H1 (cell line): Measurements from ENCODE around the gene CLEC16A. TPM values are rescaled to one million over a fixed set of nuclear protein-coding genes. Genes with fewer than 3 reads are reported as not detected.

Experiments used
- CTCF ChIA-PET: fragments of 300-600 bp; sonication (Branson Sonifier 250); formaldehyde crosslinking; loops from one replicate; lab custom pipeline; 2021; ENCODE audit not compliant: partially characterized antibody; lab: Charles Lee
- POLR2A ChIA-PET: fragments of 300-600 bp; sonication (Branson Sonifier 250); formaldehyde crosslinking; loops from one replicate; lab custom pipeline; 2021; ENCODE audit warnings: inconsistent platforms; ENCODE audit not compliant: partially characterized antibody; lab: Charles Lee
- DNase-seq, 2 experiments: peaks; one replicate each; pipeline versions ENCODE4 v3.0.0 to v3.0.0-alpha.2; 2010 to 2022; ENCODE audit warnings: low spot score in 2 of 2, low read depth in 1 of 2, mixed read lengths in 1 of 2
- FAIRE-seq: peaks from 2 replicates; lab custom pipeline; 2011; peaks lifted over from hg19 to GRCh38; lab: Jason Lieb, UNC
- H2AFZ ChIP-seq: 2 replicates; pipeline ENCODE4 v1.8.1; 2012; ENCODE audit warnings: low read length, inconsistent platforms
- H2AK5ac ChIP-seq: 2 replicates; pipeline ENCODE4 v1.6.1; 2013; ENCODE audit warnings: low read depth, low read length
- H2BK120ac ChIP-seq: replicated peaks from 2 replicates; pipeline ENCODE3; 2013; ENCODE audit warnings: low read depth, low read length, inconsistent platforms
- H2BK12ac ChIP-seq: 2 replicates; pipeline ENCODE4 v1.6.1; 2013; ENCODE audit warnings: low read depth, low read length
- H2BK15ac ChIP-seq: 2 replicates; pipeline ENCODE4 v1.6.1; 2013; ENCODE audit warnings: low read length
- H2BK20ac ChIP-seq: 2 replicates; pipeline ENCODE4 v1.6.1; 2013; ENCODE audit warnings: low read length
- H2BK5ac ChIP-seq: 2 replicates; pipeline ENCODE4 v1.6.1; 2013; ENCODE audit warnings: low read depth, low read length
- H3K14ac ChIP-seq: 2 replicates; pipeline ENCODE4 v1.6.1; 2013; ENCODE audit warnings: inconsistent platforms; ENCODE audit not compliant: insufficient read length
- H3K18ac ChIP-seq: 2 replicates; pipeline ENCODE4 v1.6.1; 2013; ENCODE audit warnings: low read length; ENCODE audit errors: extremely low read depth
- H3K23ac ChIP-seq: 2 replicates; pipeline ENCODE4 v1.6.1; 2013; ENCODE audit warnings: inconsistent platforms; ENCODE audit not compliant: insufficient read length
- H3K23me2 ChIP-seq: 2 replicates; pipeline ENCODE4 v1.6.1; 2013; ENCODE audit warnings: low read depth, low read length
- H3K27ac ChIP-seq: 2 replicates; pipeline ENCODE4 v1.6.1; 2011; ENCODE audit warnings: low read depth, low read length, inconsistent platforms
- H3K27me3 ChIP-seq, 4 experiments: replicated peaks in 1 of 4; 1 replicate in 1 of 4; 2 replicates in 3 of 4; pipeline versions ENCODE4 v1.6.1 to v1.8.1; 2011 to 2013; ENCODE audit warnings: low read length in 3 of 4, mild to moderate bottlenecking in 3 of 4, inconsistent platforms in 2 of 4, mixed read lengths in 2 of 4, moderate library complexity in 1 of 4; ENCODE audit not compliant: control insufficient read depth in 3 of 4, insufficient read depth in 3 of 4; ENCODE audit errors: extremely low read depth in 1 of 4
- H3K36me3 ChIP-seq, 4 experiments: 2 replicates each; pipeline versions ENCODE4 v1.6.1 to v1.8.1; 2011 to 2013; ENCODE audit warnings: mild to moderate bottlenecking in 4 of 4, low read length in 3 of 4, moderate library complexity in 2 of 4, control low read depth in 1 of 4, inconsistent platforms in 1 of 4; ENCODE audit not compliant: insufficient read depth in 4 of 4, control insufficient read depth in 2 of 4
- H3K4ac ChIP-seq: replicated peaks from 2 replicates; pipeline ENCODE3; 2013; ENCODE audit warnings: low read length, low read depth, mixed read lengths, inconsistent platforms; ENCODE audit not compliant: insufficient read length
- H3K4me1 ChIP-seq, 4 experiments: replicated peaks in 1 of 4; 1 replicate in 1 of 4; 2 replicates in 3 of 4; pipeline versions ENCODE4 v1.6.1 to v1.8.1; 2011 to 2013; ENCODE audit warnings: low read length in 3 of 4, inconsistent platforms in 2 of 4, mixed read lengths in 1 of 4; ENCODE audit not compliant: insufficient read depth in 4 of 4, control insufficient read depth in 3 of 4
- H3K4me2 ChIP-seq, 2 experiments: 2 replicates each; pipeline versions ENCODE4 v1.6.1 to v1.8.1; 2011 to 2013; ENCODE audit warnings: low read depth in 2 of 2, low read length in 2 of 2, control low read depth in 1 of 2, inconsistent platforms in 1 of 2, mild to moderate bottlenecking in 1 of 2; ENCODE audit not compliant: insufficient read depth in 1 of 2
- H3K4me3 ChIP-seq, 4 experiments: fragments of 200-600, 300-600 bp in 1 of 4; sonication (generic), shearing (Covaris generic), sonication (Bioruptor Twin) in 1 of 4; 2 replicates each; pipeline versions ENCODE4 v1.5.1 to v1.8.1; 2011 to 2016; ENCODE audit warnings: low read length in 4 of 4, low read depth in 3 of 4, control low read depth in 2 of 4, inconsistent platforms in 2 of 4, mild to moderate bottlenecking in 2 of 4, mixed read lengths in 1 of 4, moderate library complexity in 1 of 4; ENCODE audit not compliant: insufficient read depth in 2 of 4; ENCODE audit errors: extremely low read depth in 1 of 4
- H3K56ac ChIP-seq: replicated peaks from 2 replicates; pipeline ENCODE3; 2013; ENCODE audit warnings: low read depth, mild to moderate bottlenecking, mixed read lengths, low read length, inconsistent platforms; ENCODE audit not compliant: insufficient read length
- H3K79me1 ChIP-seq: 2 replicates; pipeline ENCODE4 v1.6.1; 2013; ENCODE audit warnings: low read depth, low read length, control low read depth
- H3K79me2 ChIP-seq, 2 experiments: 2 replicates each; pipeline versions ENCODE4 v1.6.1 to v1.8.1; 2012 to 2013; ENCODE audit warnings: low read length in 2 of 2, mild to moderate bottlenecking in 2 of 2, inconsistent platforms in 1 of 2; ENCODE audit not compliant: insufficient read depth in 2 of 2, control insufficient read depth in 1 of 2
- H3K9ac ChIP-seq, 4 experiments: replicated peaks in 1 of 4; 1 replicate in 1 of 4; 2 replicates in 3 of 4; pipeline versions ENCODE4 v1.6.1 to v1.8.1; 2011 to 2013; ENCODE audit warnings: low read depth in 3 of 4, low read length in 3 of 4, control low read depth in 2 of 4, mild to moderate bottlenecking in 2 of 4, moderate library complexity in 2 of 4, inconsistent platforms in 1 of 4; ENCODE audit errors: extremely low read depth in 1 of 4
- H3K9me3 ChIP-seq, 2 experiments: 2 replicates each; pipeline versions ENCODE4 v1.6.1 to v1.8.1; 2012 to 2013; ENCODE audit warnings: mild to moderate bottlenecking in 2 of 2, moderate library complexity in 2 of 2, control low read depth in 1 of 2, inconsistent platforms in 1 of 2, low read depth in 1 of 2, low read length in 1 of 2, mixed read lengths in 1 of 2; ENCODE audit not compliant: insufficient read depth in 2 of 2
- H4K20me1 ChIP-seq, 2 experiments: replicated peaks in 1 of 2; 2 replicates each; pipeline versions ENCODE3 to v1.8.1; 2011 to 2013; ENCODE audit warnings: inconsistent platforms in 2 of 2, low read length in 2 of 2, mild to moderate bottlenecking in 1 of 2; ENCODE audit not compliant: insufficient read depth in 2 of 2, control insufficient read depth in 1 of 2
- H4K5ac ChIP-seq: 2 replicates; pipeline ENCODE4 v1.6.1; 2013; ENCODE audit warnings: low read length, low read depth, mixed read lengths, inconsistent platforms; ENCODE audit not compliant: insufficient read length
- H4K8ac ChIP-seq: 2 replicates; pipeline ENCODE4 v1.8.0; 2013; ENCODE audit warnings: mild to moderate bottlenecking, moderate library complexity, low read length, inconsistent platforms; ENCODE audit not compliant: insufficient read depth; ENCODE audit errors: extremely low read depth
- H4K91ac ChIP-seq: replicated peaks from 2 replicates; pipeline ENCODE3; 2013; ENCODE audit warnings: low read length, mixed read lengths, inconsistent platforms; ENCODE audit not compliant: insufficient read length
- POLR2A ChIP-seq, 2 experiments: IDR thresholded peaks; 1 replicate in 1 of 2; 2 replicates in 1 of 2; pipeline ENCODE4 v1.6.1; 2011; ENCODE audit warnings: low read depth in 2 of 2, low read length in 2 of 2, mild to moderate bottlenecking in 2 of 2; ENCODE audit errors: control extremely low read depth in 1 of 2
- WGBS, 2 experiments: shearing (Covaris generic) in 1 of 2; methylation state at CpG; one replicate each; pipeline versions ENCODE4 v1.1.6 to v1.1.7; 2013 to 2015; ENCODE audit warnings: low lambda C conversion rate in 2 of 2, mixed read lengths in 2 of 2, inconsistent platforms in 1 of 2, low coverage in 1 of 2, missing lambda C conversion rate in 1 of 2; ENCODE audit not compliant: insufficient replicate concordance in 2 of 2, insufficient coverage in 1 of 2, insufficient read length in 1 of 2; ENCODE audit errors: extremely low coverage in 1 of 2, missing lambda C conversion rate in 1 of 2; 5-methylcytosine and 5-hydroxymethylcytosine counted together
- polyA plus RNA-seq, 7 experiments: library from polyadenylated mRNA; depleted of rRNA in 3 of 7; stranded (reverse) in 5 of 7; unstranded in 2 of 7; fragments of >200 nt in 5 of 7; fragments of 200-250 nt in 2 of 7; gene quantifications; 1 replicate in 5 of 7; 2 replicates in 1 of 7; 4 replicates in 1 of 7; pipeline versions ENCODE4 v1.2.1 to v1.2.3, GENCODE V29; 2011 to 2013; ENCODE audit warnings: missing spikeins in 2 of 7, mixed read lengths in 2 of 7
- total RNA-seq: library from RNA; stranded (reverse); fragmentation: NEBNext Ultra II Directional; extraction: Animal tissue kit (Norgen Biotek cat#: 25700); gene quantifications from 2 replicates; pipeline ENCODE4 v1.2.1, GENCODE V29; 2021

The CLEC16A gene
- total and polyA plus RNA-seq, 2 of the 8 experiments (the other 6 are each of a cell fraction or from before 2014, with no cell fraction given): 7.6 to 19.3 TPM

DNA sequence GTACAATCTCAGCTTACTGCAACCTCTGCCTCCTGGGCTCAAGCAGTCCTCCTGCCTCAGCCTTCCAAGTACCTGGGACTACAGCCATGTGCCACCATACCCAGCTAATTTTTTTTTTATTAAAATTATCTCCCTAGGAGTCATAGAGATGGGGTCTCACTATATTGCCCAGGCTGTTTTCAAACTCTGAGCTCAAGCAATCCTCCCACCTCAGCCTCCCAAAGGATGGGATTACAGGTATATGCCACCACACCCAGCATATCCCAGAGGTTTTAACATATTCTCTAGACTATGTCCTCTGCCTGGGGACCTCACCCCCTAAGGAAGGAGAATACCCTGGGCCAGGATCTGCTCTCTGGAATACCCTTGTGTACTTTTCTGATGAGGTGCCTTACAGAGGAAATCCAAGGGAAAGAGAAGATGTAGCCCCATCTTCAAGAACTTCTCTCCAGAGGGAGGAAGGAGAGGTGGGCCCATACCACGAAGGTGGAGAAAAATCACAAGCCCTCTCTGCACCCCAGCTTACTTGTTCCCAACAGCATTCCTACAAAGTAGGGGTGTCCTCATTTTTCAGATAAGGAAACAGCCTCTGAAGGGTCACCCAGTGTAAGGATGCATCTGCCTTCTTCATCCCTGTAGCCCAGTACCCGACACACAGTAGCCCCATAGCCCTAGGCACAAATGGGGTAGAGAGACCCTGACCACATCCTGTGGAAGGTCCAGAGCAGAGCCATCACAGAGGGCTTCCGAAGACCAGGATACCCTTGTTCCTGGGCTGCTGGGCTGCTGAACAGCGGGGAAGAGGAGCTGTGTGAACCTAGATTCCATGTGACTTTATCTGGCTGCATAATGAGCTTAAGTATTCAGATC is 160.0 kb downstream of the CLEC16A start:
- FAIRE-seq (no peak), DNase-seq (no peak)
- no peaks in the 10 kb centered on the region for H3K23me2 ChIP-seq
- H3K9me3 ChIP-seq: no peaks in the 10 kb centered on the region
- H2BK120ac ChIP-seq: no peak overlapping the region
- no peak overlapping the region for H2BK20ac ChIP-seq
- no peak overlapping the region for H2BK15ac ChIP-seq
- H3K14ac ChIP-seq: no peak overlapping the region
- H3K56ac ChIP-seq: no peak overlapping the region
- no peak overlapping the region for H3K18ac ChIP-seq
- H3K4me1 ChIP-seq: no peaks in the 10 kb centered on the region; a peak in 3 of 7 replicates
- WGBS, 2 experiments: 88% methylated on average over 4 of the region's 4 CpGs; no CpG with 5 or more reads in 1 of the 2 experiments
- POLR2A ChIA-PET: interaction anchor here (1.4 kb wide), 1 partner anchor 13 kb away, joined by 3 read pairs; no protein-coding TSS in a partner anchor
- no peaks in the 10 kb centered on the region for H3K36me3 ChIP-seq
- no peaks in the 10 kb centered on the region for H3K27me3 ChIP-seq
- H2BK5ac ChIP-seq: no peak overlapping the region
- no peak for TF ChIP-seq POLR2A (IDR thresholded peaks at IDR 0.05; ENCODE audit: control extremely low read depth in 1 of 2, low read depth in 2 of 2, low read length in 2 of 2)
- TF ChIP-seq, all 59 proteins: peak for 0
- no peaks in the 10 kb centered on the region for H3K79me1 ChIP-seq
- no peak overlapping the region for H4K8ac ChIP-seq
- H3K4me3 ChIP-seq: no peak overlapping the region
- H2AFZ ChIP-seq: no peak overlapping the region
- no peaks in the 10 kb centered on the region for H4K20me1 ChIP-seq
- no peak overlapping the region for H2AK5ac ChIP-seq
- no peak overlapping the region for H3K4me2 ChIP-seq
- no peak overlapping the region for H2BK12ac ChIP-seq
- H3K4ac ChIP-seq: no peak overlapping the region
- no peak overlapping the region for H3K23ac ChIP-seq
- H3K79me2 ChIP-seq: no peaks in the 10 kb centered on the region
- no peak overlapping the region for H3K27ac ChIP-seq
- CTCF ChIA-PET: interaction anchor here (1.0 to 2.2 kb wide), 6 partner anchors 9 to 300 kb away, joined by 3 to 9 read pairs (median 4); no protein-coding TSS in a partner anchor
- no peak overlapping the region for H4K91ac ChIP-seq
- no peak overlapping the region for H4K5ac ChIP-seq
- no peak overlapping the region for H3K9ac ChIP-seq
